OCI-LY3 (cell line): ENCODE data around the gene AK1.

ENCODE experiments used
- H2AFZ ChIP-seq: fragments of 200-600, 300-600 bp; shearing (Covaris generic); 2 replicates; pipeline ENCODE4 v1.6.0; 2014; ENCODE audit warnings: antibody characterized with exemption, low read depth, low read length
- H3K27ac ChIP-seq: fragments of 200-600, 300-600 bp; sonication (generic); 2 replicates; pipeline ENCODE4 v1.5.1; 2014; ENCODE audit warnings: mild to moderate bottlenecking, low read length, moderate library complexity, mixed read lengths
- H3K27me3 ChIP-seq: fragments of 200-600, 300-600 bp; sonication (generic); 2 replicates; pipeline ENCODE4 v1.6.1; 2014; ENCODE audit warnings: low read depth, low read length, mixed read lengths
- H3K36me3 ChIP-seq: fragments of 200-600, 300-600 bp; sonication (generic); replicated peaks from 2 replicates; pipeline ENCODE3; 2014; ENCODE audit warnings: low read depth, low read length, mixed read lengths
- H3K4me1 ChIP-seq: fragments of 300-600, 200-600 bp; sonication (generic); 2 replicates; pipeline ENCODE4 v1.6.1; 2014; ENCODE audit warnings: low read length, mixed read lengths
- H3K4me2 ChIP-seq: fragments of 200-600, 300-600 bp; sonication (generic); 2 replicates; pipeline ENCODE4 v1.6.1; 2014; ENCODE audit warnings: low read length, mixed read lengths
- H3K4me3 ChIP-seq: fragments of 300-600, 200-600 bp; sonication (generic); 2 replicates; pipeline ENCODE4 v1.5.1; 2014; ENCODE audit warnings: antibody characterized with exemption, mild to moderate bottlenecking, low read length, moderate library complexity
- H3K79me2 ChIP-seq: fragments of 300-600, 200-600 bp; shearing (Covaris generic); 2 replicates; pipeline ENCODE4 v1.6.1; 2014; ENCODE audit warnings: mild to moderate bottlenecking, low read length, mixed read lengths
- H3K9ac ChIP-seq: fragments of 300-600, 200-600 bp; shearing (Covaris generic); 2 replicates; pipeline ENCODE4 v1.6.0; 2014; ENCODE audit warnings: mild to moderate bottlenecking, low read length, moderate library complexity
- H3K9me3 ChIP-seq: fragments of 200-600, 300-600 bp; shearing (Covaris generic); 2 replicates; pipeline ENCODE4 v1.6.1; 2014; ENCODE audit warnings: low read length, mixed read lengths; ENCODE audit not compliant: insufficient read depth
- H4K20me1 ChIP-seq: fragments of 200-600, 300-600 bp; sonication (generic); 2 replicates; pipeline ENCODE4 v1.6.1; 2016; ENCODE audit warnings: low read length, mixed read lengths; ENCODE audit not compliant: insufficient read depth
- CTCF ChIP-seq: fragments of 200-600, 300-600 bp; sonication (generic); IDR thresholded peaks from 2 replicates; pipeline ENCODE4 v1.5.1; 2014; ENCODE audit warnings: antibody characterized with exemption, low read length, low read depth
- EZH2phosphoT487 ChIP-seq: fragments of 200-600 bp; shearing (Covaris generic); IDR thresholded peaks from 2 replicates; pipeline ENCODE4 v1.6.1; 2018; ENCODE audit warnings: antibody characterized with exemption, mixed run types, low read depth

The AK1 gene

GRCh38 chr9:127913682-127914081 is 36.2 kb upstream of the AK1 start:
- peak overlapping the region; percentile 95; the same call in 1 of the 2 replicates for H3K27ac ChIP-seq
- TF ChIP-seq EZH2phosphoT487, result no peak
- TF ChIP-seq CTCF, result no peak
- H3K4me2 ChIP-seq, result peak overlapping the region; percentile 25; the same call in 1 of the 2 replicates
- peaks cover 15% of the 10 kb centered on the region for H4K20me1 ChIP-seq
- H3K27me3 ChIP-seq, result no peaks in the 10 kb centered on the region
- no peaks in the 10 kb centered on the region for H3K9me3 ChIP-seq
- H2AFZ ChIP-seq, result no peak overlapping the region
- peaks cover 59% of the 10 kb centered on the region for H3K36me3 ChIP-seq
- peaks cover 74% of the 10 kb centered on the region for H3K4me1 ChIP-seq
- H3K9ac ChIP-seq, result no peak overlapping the region
- peaks cover 76% of the 10 kb centered on the region for H3K79me2 ChIP-seq
- no peak overlapping the region for H3K4me3 ChIP-seq

GRCh38 chr9:127912882-127913281 is 35.4 kb upstream of the AK1 start:
- no peak for TF ChIP-seq CTCF
- TF ChIP-seq EZH2phosphoT487, result no peak
- H3K27me3 ChIP-seq, result no peaks in the 10 kb centered on the region
- H3K4me3 ChIP-seq, result peak overlapping the region; percentile 17; the same call in 1 of the 2 replicates
- H3K9ac ChIP-seq, result peak overlapping the region; percentile 34; the same call in 1 of the 2 replicates
- peaks cover 67% of the 10 kb centered on the region for H3K36me3 ChIP-seq
- peak overlapping the region; percentile 53 for H3K4me2 ChIP-seq
- peaks cover 74% of the 10 kb centered on the region for H3K4me1 ChIP-seq
- no peak overlapping the region for H2AFZ ChIP-seq
- H4K20me1 ChIP-seq, result peaks cover 21% of the 10 kb centered on the region
- H3K79me2 ChIP-seq, result peaks cover 77% of the 10 kb centered on the region
- H3K9me3 ChIP-seq, result no peaks in the 10 kb centered on the region
- peak overlapping the region; percentile 95 for H3K27ac ChIP-seq

GRCh38 chr9:127912296-127912695 is 34.8 kb upstream of the AK1 start:
- Histone ChIP-seq H3K4me3 (peak overlapping the region; percentile 37; the same call in 1 of the 2 replicates), H3K27me3 (no peaks in the 10 kb centered on the region), H3K4me2 (peak overlapping the region; percentile 53), H3K9ac (peak overlapping the region; percentile 44; the same call in 1 of the 2 replicates), H4K20me1 (peaks cover 22% of the 10 kb centered on the region), H3K36me3 (peaks cover 70% of the 10 kb centered on the region), H2AFZ (no peak overlapping the region), H3K27ac (peak overlapping the region; percentile 95), H3K79me2 (peaks cover 78% of the 10 kb centered on the region), H3K9me3 (no peaks in the 10 kb centered on the region), H3K4me1 (peaks cover 76% of the 10 kb centered on the region)
- no peak for TF ChIP-seq EZH2phosphoT487
- no peak for TF ChIP-seq CTCF

- peaks cover 90% of the 10 kb centered on the region for H3K4me1 ChIP-seq
- peak overlapping the region; percentile 95 for H3K27ac ChIP-seq
Measured at GRCh38 chr9:127910613-127911205, 33.2 kb upstream of the AK1 start.

More at GRCh38 chr9:127910613-127911205, 33.2 kb upstream of the AK1 start:
- H3K27me3 ChIP-seq, result no peaks in the 10 kb centered on the region
- peak overlapping the region; percentile 72 for H3K4me3 ChIP-seq
- H4K20me1 ChIP-seq, result peaks cover 28% of the 10 kb centered on the region
- H3K36me3 ChIP-seq, result peaks cover 66% of the 10 kb centered on the region
- peak overlapping the region; percentile 93 for H3K4me2 ChIP-seq
- TF ChIP-seq EZH2phosphoT487 (no peak), CTCF (peak; percentile 32)
- H3K9ac ChIP-seq, result peak overlapping the region; percentile 85
- peaks cover 70% of the 10 kb centered on the region for H3K79me2 ChIP-seq
- no peak overlapping the region for H2AFZ ChIP-seq
- no peaks in the 10 kb centered on the region for H3K9me3 ChIP-seq
